ENCODE measurements around the gene SYT9. TPM values are rescaled to one million over a fixed set of nuclear protein-coding genes. Genes with fewer than 3 reads are reported as not detected.

Gene SYT9
- total and polyA plus RNA-seq, 2 of the 8 experiments (the other 6 are each of a cell fraction or from before 2014, with no cell fraction given): 1.5 to 2.9 TPM

- TF ChIP-seq SP1 (IDR thresholded peaks at IDR 0.05; ENCODE audit: low read depth, low read length) (no peak), ASH2L (IDR thresholded peaks at IDR 0.05; ENCODE audit: low read length) (no peak), CHD1 (IDR thresholded peaks at IDR 0.05; ENCODE audit: low read depth, low read length) (no peak), ZNF274 (IDR thresholded peaks at IDR 0.05; ENCODE audit: borderline replicate concordance, extremely low read depth, low read length) (no peak), HDAC6 (IDR thresholded peaks at IDR 0.05; ENCODE audit: low read depth, low read length) (no peak), TAF7 (optimal IDR thresholded peaks at IDR 0.05; ENCODE audit: borderline replicate concordance, low read depth, low read length) (no peak)
These were observed 183.5 kb downstream of the SYT9 start (continued) for GRCh38 chr11:7435176-7435575.

All from H1 (cell line).